WTC11 (cell line): ENCODE results near the gene NRXN2. TPM values are rescaled to one million over a fixed set of nuclear protein-coding genes. Genes with fewer than 3 reads are reported as not detected.
A peak's percentile ranks its signal among the peaks of the same experiment; 100 is the strongest.

Source experiments
- ATAC-seq: fragments of 200-7000 bp; cut with Tn5 transposase; 2 replicates; pipeline ENCODE4 v1.10.0; 2021; ENCODE audit warnings: mild to moderate bottlenecking, moderate library complexity
- CTCF ChIA-PET: fragments of 300-600 bp; sonication (Branson Sonifier 250); formaldehyde crosslinking; loops from one replicate; lab custom pipeline; 2021; ENCODE audit warnings: antibody characterized with exemption; lab: Charles Lee
- POLR2A ChIA-PET: fragments of 350-600 bp; sonication (Branson Sonifier 250); formaldehyde crosslinking; loops from one replicate; lab custom pipeline; 2021; ENCODE audit warnings: antibody characterized with exemption; lab: Charles Lee
- DNase-seq: peaks from one replicate; pipeline ENCODE4 v3.0.0; 2021; ENCODE audit warnings: low spot score
- H3K27ac Mint-ChIP-seq: 2 replicates; pipeline ENCODE4 v1.8.0; 2021; ENCODE audit warnings: mixed read lengths
- H3K27me3 Mint-ChIP-seq: 2 replicates; pipeline ENCODE4 v1.8.0; 2021; ENCODE audit warnings: low read depth, mild to moderate bottlenecking, moderate library complexity, mixed read lengths
- H3K36me3 Mint-ChIP-seq: 2 replicates; pipeline ENCODE4 v1.8.0; 2021; ENCODE audit warnings: mixed read lengths
- H3K4me1 Mint-ChIP-seq: 2 replicates; pipeline ENCODE4 v1.8.0; 2022; ENCODE audit warnings: mixed read lengths
- H3K4me3 Mint-ChIP-seq: 2 replicates; pipeline ENCODE4 v1.8.0; 2021; ENCODE audit warnings: mild to moderate bottlenecking, moderate library complexity, mixed read lengths
- H3K9me3 Mint-ChIP-seq: 2 replicates; pipeline ENCODE4 v1.8.0; 2021; ENCODE audit warnings: mixed read lengths
- E2F5 ChIP-seq: sonication (generic); formaldehyde crosslinking; IDR thresholded peaks from 2 replicates; pipeline ENCODE4 v1.8.1; 2022; ENCODE audit warnings: mild to moderate bottlenecking, moderate library complexity, missing genetic modification reagents
- EMX1 ChIP-seq: fragments of 250-450 bp; sonication (Bioruptor Pico); IDR thresholded peaks from 2 replicates; pipeline ENCODE4 v1.8.0; 2021; ENCODE audit warnings: mild to moderate bottlenecking
- ESRRA ChIP-seq: sonication (generic); formaldehyde crosslinking; IDR thresholded peaks from 2 replicates; pipeline ENCODE4 v1.8.1; 2022; ENCODE audit warnings: mild to moderate bottlenecking, missing genetic modification reagents, borderline replicate concordance
- FOXP4 ChIP-seq: sonication (generic); formaldehyde crosslinking; IDR thresholded peaks from 2 replicates; pipeline ENCODE4 v1.8.0; 2022; ENCODE audit warnings: mild to moderate bottlenecking, missing genetic modification reagents
- GABPB1 ChIP-seq: sonication (generic); formaldehyde crosslinking; IDR thresholded peaks from 2 replicates; pipeline ENCODE4 v1.8.1; 2023; ENCODE audit warnings: mild to moderate bottlenecking, missing genetic modification reagents
- GTF2I ChIP-seq: fragments of 250-450 bp; sonication (Bioruptor Pico); conservative IDR thresholded peaks from 2 replicates; pipeline ENCODE4 v1.4.0; 2021; ENCODE audit warnings: mild to moderate bottlenecking
- NFATC4 ChIP-seq: fragments of 250-450 bp; sonication (Bioruptor Pico); IDR thresholded peaks from 2 replicates; pipeline ENCODE4 v1.9.0; 2021; ENCODE audit warnings: mild to moderate bottlenecking
- PRRX2 ChIP-seq: fragments of 250-450 bp; sonication (Bioruptor Pico); IDR thresholded peaks from 2 replicates; pipeline ENCODE4 v1.8.0; 2021; ENCODE audit warnings: mild to moderate bottlenecking
- SMAD3 ChIP-seq: sonication (generic); formaldehyde crosslinking; IDR thresholded peaks from 2 replicates; pipeline ENCODE4 v1.8.0; 2022; ENCODE audit warnings: missing genetic modification reagents, mild to moderate bottlenecking, borderline replicate concordance
- TCF7 ChIP-seq: sonication (generic); formaldehyde crosslinking; IDR thresholded peaks from 2 replicates; pipeline ENCODE4 v1.8.0; 2022; ENCODE audit warnings: mild to moderate bottlenecking, low read depth, missing genetic modification reagents, moderate library complexity
- ZMAT4 ChIP-seq: fragments of 250-450 bp; sonication (Bioruptor Pico); IDR thresholded peaks from 2 replicates; pipeline ENCODE4 v1.9.0; 2021; ENCODE audit warnings: mild to moderate bottlenecking
- ZNF121 ChIP-seq: sonication (generic); formaldehyde crosslinking; IDR thresholded peaks from 2 replicates; pipeline ENCODE4 v1.8.0; 2023; ENCODE audit warnings: missing genetic modification reagents
- ZNF219 ChIP-seq: sonication (generic); formaldehyde crosslinking; IDR thresholded peaks from 2 replicates; pipeline ENCODE4 v1.8.0; 2023; ENCODE audit warnings: missing genetic modification reagents, mild to moderate bottlenecking, borderline replicate concordance
- ZNF317 ChIP-seq: sonication (generic); formaldehyde crosslinking; IDR thresholded peaks from 2 replicates; pipeline ENCODE4 v1.8.1; 2023; ENCODE audit warnings: low read depth, mild to moderate bottlenecking, moderate library complexity, missing genetic modification reagents, borderline replicate concordance
- ZSCAN18 ChIP-seq: fragments of 250-450 bp; sonication (Bioruptor Pico); IDR thresholded peaks from 2 replicates; pipeline ENCODE4 v2.1.2; 2022; ENCODE audit warnings: mild to moderate bottlenecking, moderate library complexity
- total RNA-seq: library from RNA; stranded (reverse); gene quantifications from 3 replicates; pipeline ENCODE4 v1.2.3, GENCODE V29; 2021
- TF ChIP-seq, protein P1 (sequence below): fragments of 250-450 bp; sonication (Bioruptor Pico); IDR thresholded peaks from 2 replicates; pipeline ENCODE4 v1.8.0; 2021; ENCODE audit warnings: mild to moderate bottlenecking

The NRXN2 gene
- total RNA-seq, 1 experiment from 2014 or later = 8.6 TPM

DNA sequence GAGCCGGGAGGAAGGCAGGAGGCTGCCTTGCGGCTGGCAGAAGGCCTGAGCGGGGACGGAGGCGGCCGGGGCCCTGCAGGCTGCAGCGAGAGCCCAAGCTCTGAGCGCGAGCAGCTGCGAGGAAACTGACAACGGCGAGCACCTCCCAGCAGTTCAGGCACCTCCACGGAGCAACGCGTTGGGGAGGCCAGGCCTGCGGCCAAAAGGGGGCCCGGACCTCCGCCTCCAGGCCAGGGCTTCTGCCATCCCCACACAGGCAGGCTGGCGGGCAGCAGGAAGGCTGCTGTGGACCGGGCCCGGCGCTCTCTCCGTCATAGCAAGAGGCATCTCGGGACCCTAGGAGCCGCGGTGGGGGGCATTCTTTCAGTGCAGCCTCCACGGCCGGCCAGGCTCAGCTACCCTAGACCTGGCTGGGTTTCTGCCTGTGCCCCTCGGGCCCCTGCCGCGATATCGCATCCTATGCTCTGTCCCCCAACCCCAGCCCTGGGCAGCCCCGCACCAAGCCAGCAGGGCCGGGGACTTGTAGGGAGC, 154.9 kb downstream of the NRXN2 start:
- no peak overlapping the region for H3K27ac Mint-ChIP-seq
- H3K9me3 Mint-ChIP-seq = no peaks in the 10 kb centered on the region
- ChIA-PET CTCF (interaction anchor here (0.9 to 7.1 kb wide), 2 partner anchors 8 to 85 kb away, joined by 3 to 97 read pairs; no protein-coding TSS in a partner anchor), POLR2A (no interaction called here)
- H3K4me1 Mint-ChIP-seq = peaks cover 39% of the 10 kb centered on the region
- ATAC-seq (0 out of 2 replicates have a peak, but pooled peaks have one; percentile 1), DNase-seq (no peak)
- TF ChIP-seq ZNF317 (no peak), TCF7 (no peak), GABPB1 (CRISPR knock-in tag) (no peak), ZMAT4 (no peak), ZNF219 (CRISPR knock-in tag) (no peak), GTF2I (CRISPR knock-in tag) (no peak), NFATC4 (CRISPR knock-in tag) (no peak), PRRX2 (CRISPR knock-in tag) (no peak), FOXP4 (CRISPR knock-in tag) (no peak), E2F5 (no peak)
- TF ChIP-seq, protein P1, sequence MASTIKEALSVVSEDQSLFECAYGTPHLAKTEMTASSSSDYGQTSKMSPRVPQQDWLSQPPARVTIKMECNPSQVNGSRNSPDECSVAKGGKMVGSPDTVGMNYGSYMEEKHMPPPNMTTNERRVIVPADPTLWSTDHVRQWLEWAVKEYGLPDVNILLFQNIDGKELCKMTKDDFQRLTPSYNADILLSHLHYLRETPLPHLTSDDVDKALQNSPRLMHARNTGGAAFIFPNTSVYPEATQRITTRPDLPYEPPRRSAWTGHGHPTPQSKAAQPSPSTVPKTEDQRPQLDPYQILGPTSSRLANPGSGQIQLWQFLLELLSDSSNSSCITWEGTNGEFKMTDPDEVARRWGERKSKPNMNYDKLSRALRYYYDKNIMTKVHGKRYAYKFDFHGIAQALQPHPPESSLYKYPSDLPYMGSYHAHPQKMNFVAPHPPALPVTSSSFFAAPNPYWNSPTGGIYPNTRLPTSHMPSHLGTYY = no peak
- H3K4me3 Mint-ChIP-seq = no peak overlapping the region
- no peaks in the 10 kb centered on the region for H3K36me3 Mint-ChIP-seq
- H3K27me3 Mint-ChIP-seq = peaks cover 12% of the 10 kb centered on the region

DNA sequence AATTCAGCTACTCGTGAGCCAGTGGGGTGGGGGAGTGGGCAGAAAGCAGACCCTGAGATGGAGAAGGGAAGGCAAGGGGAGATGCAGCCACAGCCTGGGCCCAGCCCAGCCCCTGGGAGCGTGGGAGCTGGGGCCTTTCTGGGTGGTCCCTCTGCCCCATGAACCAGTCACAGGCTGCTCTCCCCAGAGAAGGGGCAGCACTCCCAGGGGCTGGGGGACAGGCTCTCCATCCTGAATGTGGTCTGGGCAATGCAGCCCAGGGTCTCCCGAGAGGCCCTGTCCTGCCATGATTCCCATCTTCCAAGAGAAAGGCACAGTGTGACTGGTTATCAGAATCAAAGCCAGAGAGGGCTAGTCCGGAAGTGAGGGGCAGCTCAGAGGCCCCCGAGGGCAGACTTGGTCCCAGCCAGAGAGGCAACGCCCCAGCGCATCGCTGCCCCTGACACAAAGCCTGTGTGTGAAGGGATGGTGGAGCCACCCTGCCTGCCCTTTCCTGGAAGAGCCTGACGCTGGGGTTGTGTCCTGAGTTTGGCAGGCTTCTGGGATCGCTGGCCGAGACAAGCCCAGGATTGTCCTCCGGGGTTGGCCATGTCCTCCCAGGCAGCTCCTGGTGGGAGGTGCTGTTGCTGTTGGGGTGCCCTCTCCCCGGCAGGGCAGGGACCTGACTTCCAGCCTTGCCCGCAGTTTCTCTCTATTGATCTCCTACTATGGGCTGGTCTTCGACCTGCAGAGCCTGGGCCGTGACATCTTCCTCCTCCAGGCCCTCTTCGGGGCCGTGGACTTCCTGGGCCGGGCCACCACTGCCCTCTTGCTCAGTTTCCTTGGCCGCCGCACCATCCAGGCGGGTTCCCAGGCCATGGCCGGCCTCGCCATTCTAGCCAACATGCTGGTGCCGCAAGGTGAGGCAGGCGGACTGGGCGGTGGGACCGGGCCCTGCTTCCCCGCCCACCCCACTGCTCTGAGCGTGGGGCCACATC, 155.8 kb downstream of the NRXN2 start:
- ATAC-seq (peak; percentile 1; the same call in 1 of the 2 replicates), DNase-seq (no peak)
- POLR2A ChIA-PET = interaction anchor here (0.7 kb wide), 1 partner anchor 418 kb away, joined by 3 read pairs; no protein-coding TSS in a partner anchor
- H3K27me3 Mint-ChIP-seq = peaks cover 4% of the 10 kb centered on the region; the same call in 1 of the 2 replicates
- peak overlapping the region; percentile 99 for H3K27ac Mint-ChIP-seq
- TF ChIP-seq GTF2I (CRISPR knock-in tag) (no peak), SMAD3 (no peak), ZSCAN18 (CRISPR knock-in tag) (no peak), ESRRA (CRISPR knock-in tag) (no peak), EMX1 (CRISPR knock-in tag) (no peak), ZNF121 (CRISPR knock-in tag) (no peak)
- H3K9me3 Mint-ChIP-seq = no peaks in the 10 kb centered on the region
- H3K36me3 Mint-ChIP-seq = no peaks in the 10 kb centered on the region
- CTCF ChIA-PET = interaction anchor here (0.6 to 7.1 kb wide), 14 partner anchors 9 to 310 kb away, joined by 3 to 97 read pairs (median 5); partner anchors contain the start of genes PRDX5 and TRMT112
- H3K4me1 Mint-ChIP-seq = peaks cover 35% of the 10 kb centered on the region
- H3K4me3 Mint-ChIP-seq = peak overlapping the region; percentile 64
